A673 (cell line): Measurements from ENCODE around the gene MMP11. TPM values are rescaled to one million over a fixed set of nuclear protein-coding genes. Genes with fewer than 3 reads are reported as not detected.

Source experiments
- BruUV-seq: library from RNA; stranded (reverse); fragments of 400-500 nt; replicated peaks from 2 replicates; lab custom pipeline; 2021; lab: Mats Ljungman, UMichigan
- CTCF ChIA-PET: fragments of 300-600 bp; sonication (Branson Sonifier 250); formaldehyde crosslinking; loops from one replicate; lab custom pipeline; 2022; ENCODE audit warnings: antibody characterized with exemption; lab: Charles Lee
- POLR2A ChIA-PET: fragments of 300-600 bp; sonication (Branson Sonifier 250); formaldehyde crosslinking; loops from one replicate; lab custom pipeline; 2022; ENCODE audit warnings: antibody characterized with exemption; ENCODE audit not compliant: low non-redundant PET; lab: Charles Lee
- DNase-seq: peaks from one replicate; pipeline ENCODE4 v3.0.0-alpha.2; 2015; ENCODE audit warnings: low spot score
- H3K27ac ChIP-seq: fragments of 200-600 bp; sonication (generic); 2 replicates; pipeline ENCODE4 v1.5.1; 2016; ENCODE audit warnings: mixed run types, low read depth, mild to moderate bottlenecking, mixed read lengths, antibody characterized with exemption, low read length; ENCODE audit not compliant: poor library complexity, severe bottlenecking
- H3K27me3 ChIP-seq: fragments of 200-600 bp; sonication (generic); replicated peaks from 2 replicates; pipeline ENCODE4 v1.6.1; 2017; ENCODE audit warnings: mixed run types, low read depth, mild to moderate bottlenecking, mixed read lengths, antibody characterized with exemption, low read length; ENCODE audit not compliant: insufficient read depth, poor library complexity
- H3K36me3 ChIP-seq: fragments of 200-600 bp; sonication (generic); 2 replicates; pipeline ENCODE4 v1.6.1; 2016; ENCODE audit warnings: mixed run types, mild to moderate bottlenecking, mixed read lengths, antibody characterized with exemption, low read length; ENCODE audit not compliant: insufficient read depth, poor library complexity, severe bottlenecking
- H3K4me1 ChIP-seq: fragments of 200-600 bp; sonication (generic); 2 replicates; pipeline ENCODE4 v1.6.1; 2017; ENCODE audit warnings: mixed run types, mild to moderate bottlenecking, mixed read lengths, antibody characterized with exemption, low read length; ENCODE audit not compliant: insufficient read depth, poor library complexity, severe bottlenecking
- H3K4me3 ChIP-seq: fragments of 200-600 bp; sonication (generic); 2 replicates; pipeline ENCODE4 v1.5.1; 2016; ENCODE audit warnings: low read depth, mixed run types, mild to moderate bottlenecking, mixed read lengths, low read length; ENCODE audit not compliant: poor library complexity, severe bottlenecking
- H3K9me3 ChIP-seq: fragments of 200-600 bp; sonication (generic); 2 replicates; pipeline ENCODE4 v1.6.1; 2016; ENCODE audit warnings: mixed run types, low read depth, mild to moderate bottlenecking, mixed read lengths, antibody characterized with exemption, low read length; ENCODE audit not compliant: poor library complexity, severe bottlenecking
- EZH2 ChIP-seq: fragments of 200-600 bp; sonication (generic); IDR thresholded peaks from 2 replicates; pipeline ENCODE4 v1.6.1; 2017; ENCODE audit warnings: borderline replicate concordance, low read depth, mild to moderate bottlenecking, mixed read lengths, antibody characterized with exemption, low read length; ENCODE audit not compliant: poor library complexity, severe bottlenecking
- intact Hi-C: fragments of 100-400 bp; cut with micrococcal nuclease; formaldehyde crosslinking; loops from one replicate; pipeline ENCODE4 v1.10.0; 2022; ENCODE audit not compliant: unreplicated experiment
- total RNA-seq: library from RNA; stranded (reverse); gene quantifications from 2 replicates; pipeline ENCODE4 v1.2.3, GENCODE V29; 2021
- TF ChIP-seq, protein P1 (sequence below): fragments of 300-800, 200-600 bp; sonication (generic); conservative IDR thresholded peaks from 2 replicates; pipeline ENCODE4 v1.5.1; 2017; ENCODE audit warnings: low read depth, mild to moderate bottlenecking, antibody characterized with exemption, low read length, moderate library complexity, mixed read lengths

MMP11 gene
- total RNA-seq, 1 experiment from 2014 or later = 5.1 TPM

DNA sequence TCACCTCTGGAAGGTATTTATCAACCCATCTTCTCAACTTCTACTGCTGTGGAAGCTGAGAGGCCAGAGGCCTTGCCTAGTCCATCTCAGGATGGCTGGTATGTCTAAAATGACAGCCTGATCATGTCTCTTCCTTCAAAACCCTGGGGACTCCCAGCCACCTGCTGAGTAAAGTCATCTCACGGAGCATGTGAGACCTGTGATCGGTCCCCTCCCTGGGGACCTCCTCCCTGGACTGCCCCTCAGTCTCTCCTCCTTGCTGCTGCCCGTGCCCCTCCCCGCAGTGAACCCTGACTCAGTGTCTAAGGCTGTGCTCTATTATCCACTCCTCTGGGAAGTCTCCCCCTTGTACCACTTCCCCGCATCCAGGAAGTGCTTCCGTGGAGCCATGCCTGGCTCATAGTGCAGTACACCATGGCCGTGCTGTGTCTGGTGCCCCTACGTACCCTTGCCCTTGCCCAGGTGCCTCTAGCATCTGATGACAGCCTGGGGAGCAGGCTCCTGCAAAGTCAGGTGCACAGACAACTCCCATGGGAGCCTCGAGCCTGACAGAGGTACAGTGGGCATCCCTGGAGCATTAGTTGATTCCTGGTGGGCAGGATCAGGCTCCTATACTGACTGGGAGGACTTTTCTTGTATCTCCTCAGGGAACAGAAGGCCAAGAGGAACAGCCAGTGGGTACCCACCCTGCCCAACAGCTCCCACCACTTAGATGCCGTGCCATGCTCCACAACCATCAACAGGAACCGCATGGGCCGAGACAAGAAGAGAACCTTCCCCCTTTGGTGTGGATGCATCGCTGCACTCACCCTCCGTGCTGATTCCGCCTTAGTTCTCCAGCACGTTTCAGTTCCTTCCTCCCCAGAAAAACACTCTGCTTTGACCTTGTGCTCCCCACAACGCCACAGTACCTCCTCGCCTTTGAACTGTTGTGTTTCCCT lies 27.9 kb downstream of the MMP11 start:
- Histone ChIP-seq H3K9me3 (no peaks in the 10 kb centered on the region), H3K36me3 (peaks cover 67% of the 10 kb centered on the region), H3K27ac (no peak overlapping the region), H3K27me3 (no peaks in the 10 kb centered on the region), H3K4me1 (no peaks in the 10 kb centered on the region), H3K4me3 (no peak overlapping the region)
- POLR2A ChIA-PET = no interaction called here
- CTCF ChIA-PET = interaction anchor here (0.6 kb wide), 1 partner anchor 182 kb away, joined by 6 read pairs; no protein-coding TSS in a partner anchor
- intact Hi-C loops = no loop called here
- BruUV-seq = no TSS peak
- DNase-seq = no peak
- TF ChIP-seq, protein P1, sequence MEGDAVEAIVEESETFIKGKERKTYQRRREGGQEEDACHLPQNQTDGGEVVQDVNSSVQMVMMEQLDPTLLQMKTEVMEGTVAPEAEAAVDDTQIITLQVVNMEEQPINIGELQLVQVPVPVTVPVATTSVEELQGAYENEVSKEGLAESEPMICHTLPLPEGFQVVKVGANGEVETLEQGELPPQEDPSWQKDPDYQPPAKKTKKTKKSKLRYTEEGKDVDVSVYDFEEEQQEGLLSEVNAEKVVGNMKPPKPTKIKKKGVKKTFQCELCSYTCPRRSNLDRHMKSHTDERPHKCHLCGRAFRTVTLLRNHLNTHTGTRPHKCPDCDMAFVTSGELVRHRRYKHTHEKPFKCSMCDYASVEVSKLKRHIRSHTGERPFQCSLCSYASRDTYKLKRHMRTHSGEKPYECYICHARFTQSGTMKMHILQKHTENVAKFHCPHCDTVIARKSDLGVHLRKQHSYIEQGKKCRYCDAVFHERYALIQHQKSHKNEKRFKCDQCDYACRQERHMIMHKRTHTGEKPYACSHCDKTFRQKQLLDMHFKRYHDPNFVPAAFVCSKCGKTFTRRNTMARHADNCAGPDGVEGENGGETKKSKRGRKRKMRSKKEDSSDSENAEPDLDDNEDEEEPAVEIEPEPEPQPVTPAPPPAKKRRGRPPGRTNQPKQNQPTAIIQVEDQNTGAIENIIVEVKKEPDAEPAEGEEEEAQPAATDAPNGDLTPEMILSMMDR = no peak
- TF ChIP-seq EZH2 = no peak

DNA sequence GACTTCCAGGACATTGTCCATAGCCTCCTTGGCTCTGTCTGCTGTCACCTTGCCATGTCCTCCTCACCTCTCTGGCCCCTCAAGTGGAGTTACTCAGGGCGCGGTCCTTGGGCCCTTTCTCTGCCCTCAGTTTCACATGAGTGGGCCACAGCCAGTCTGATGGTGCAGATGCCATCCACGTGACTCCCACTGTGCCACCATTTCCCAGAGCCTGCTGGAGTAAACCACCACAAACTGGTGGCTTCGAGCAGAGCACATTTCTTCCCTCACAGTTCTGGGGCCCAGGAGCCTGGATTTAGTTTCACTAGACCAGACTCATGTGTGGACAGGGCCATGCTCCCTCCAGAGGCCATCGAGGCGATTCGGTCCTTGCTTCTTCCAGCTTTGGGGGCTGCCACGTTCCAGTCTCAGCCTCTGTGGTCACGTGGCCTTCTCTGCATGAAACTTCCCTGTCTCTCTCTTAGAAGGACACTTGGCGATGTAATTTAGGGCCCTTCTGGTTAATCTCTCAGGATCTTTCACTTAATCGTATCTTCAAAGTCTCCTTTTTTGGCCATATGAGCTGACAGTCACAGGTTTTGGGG lies 28.7 kb downstream of the MMP11 start:
- no peaks in the 10 kb centered on the region for H3K9me3 ChIP-seq
- H3K4me3 ChIP-seq = no peak overlapping the region
- ChIA-PET POLR2A (no interaction called here), CTCF (no interaction called here)
- H3K36me3 ChIP-seq = peaks cover 74% of the 10 kb centered on the region
- H3K27ac ChIP-seq = no peak overlapping the region
- no peak for DNase-seq
- no peaks in the 10 kb centered on the region for H3K27me3 ChIP-seq
- BruUV-seq = no TSS peak
- no peak for TF ChIP-seq EZH2
- TF ChIP-seq, protein P1 = no peak
- no peaks in the 10 kb centered on the region for H3K4me1 ChIP-seq
- intact Hi-C loops = no loop called here

DNA sequence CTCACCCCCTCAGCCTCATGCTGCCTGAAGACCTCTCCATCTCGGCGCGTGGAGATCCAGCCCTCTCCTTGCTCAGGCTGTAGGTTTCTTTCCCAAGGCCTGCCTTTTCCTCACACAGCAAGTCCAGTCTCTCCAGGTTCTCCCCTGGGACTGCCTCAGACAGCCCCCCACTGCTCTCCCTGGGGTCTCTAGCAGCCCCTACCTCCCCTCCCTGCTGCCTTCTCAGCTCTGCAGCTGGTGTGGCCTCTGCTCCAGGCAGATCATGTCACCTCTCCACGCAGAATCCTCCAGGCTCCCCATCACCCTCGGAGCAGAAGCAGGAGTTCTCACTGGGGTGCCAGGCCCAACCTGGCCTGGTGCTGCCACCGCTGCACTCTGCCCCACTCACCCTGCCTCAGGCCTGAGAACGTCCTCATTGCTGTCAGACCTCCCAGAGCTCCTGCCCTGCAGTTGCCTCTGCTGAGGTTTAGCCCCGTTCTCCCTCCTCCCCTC lies 29.3 kb downstream of the MMP11 start:
- no peaks in the 10 kb centered on the region for H3K27me3 ChIP-seq
- CTCF ChIA-PET = no interaction called here
- no peak overlapping the region for H3K4me3 ChIP-seq
- POLR2A ChIA-PET = no interaction called here
- H3K4me1 ChIP-seq = no peaks in the 10 kb centered on the region
- TF ChIP-seq, protein P1 = no peak
- no peak for TF ChIP-seq EZH2
- H3K27ac ChIP-seq = no peak overlapping the region
- no peaks in the 10 kb centered on the region for H3K9me3 ChIP-seq
- BruUV-seq = no TSS peak
- H3K36me3 ChIP-seq = peaks cover 74% of the 10 kb centered on the region
- no peak for DNase-seq
- intact Hi-C loops = no loop called here
